HG03103 (cell line): ENCODE results near the gene NXPE4.
"Not testable (repeated sequence)": the region's sequence is repeated elsewhere in the genome, so short reads cannot be mapped to it uniquely, and the experiment has no call there.

ENCODE experiments used
- ATAC-seq: cut with Tn5 transposase; IDR thresholded peaks from one replicate; pipeline ENCODE4 v1.9.1; 2021; ENCODE audit warnings: low read depth; ENCODE audit not compliant: unreplicated experiment

The NXPE4 gene

DNA sequence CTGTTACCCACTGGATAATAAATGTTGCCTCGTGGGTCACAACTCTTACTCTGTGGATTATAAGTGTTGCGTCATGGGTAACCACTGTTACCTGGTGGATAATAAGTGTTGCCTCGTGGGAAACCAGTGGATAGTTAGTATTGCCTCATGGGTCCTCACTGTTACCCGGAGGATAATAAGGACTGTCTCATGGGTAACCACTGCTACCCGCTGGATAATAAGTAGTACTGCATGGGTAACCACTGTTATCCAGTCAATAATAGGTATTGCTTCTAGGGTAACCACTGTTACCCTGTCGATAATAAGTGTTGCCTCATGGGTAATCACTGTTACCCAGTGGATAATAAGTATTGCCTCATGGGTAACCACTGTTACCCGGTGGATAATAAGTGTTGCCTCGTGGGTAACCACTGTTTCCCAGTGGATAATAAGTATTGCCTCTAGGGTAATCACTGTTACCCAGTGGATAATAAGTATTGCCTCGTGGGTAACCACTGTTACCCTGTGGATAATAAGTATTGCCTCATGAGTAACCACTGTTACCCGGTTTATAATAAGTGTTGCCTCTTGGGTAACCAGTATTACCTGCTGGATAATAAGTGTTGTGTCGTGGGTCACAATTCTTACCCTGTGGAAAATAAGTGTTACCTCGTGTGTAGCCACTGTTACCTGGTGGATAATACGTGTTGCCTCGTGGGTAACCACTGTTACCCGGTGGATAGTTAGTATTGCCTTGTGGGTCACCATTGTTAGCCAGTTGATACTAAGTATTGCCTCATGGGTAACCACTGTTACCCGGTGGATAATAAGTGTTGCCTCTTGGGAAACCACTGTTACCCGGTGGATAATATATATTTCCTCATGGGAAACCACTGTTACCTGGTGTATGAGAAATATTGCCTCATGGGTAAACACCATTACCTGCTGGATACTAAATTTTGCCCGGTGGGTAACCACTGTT, 15.7 kb upstream of the NXPE4 start:
- ATAC-seq, result no peak

DNA sequence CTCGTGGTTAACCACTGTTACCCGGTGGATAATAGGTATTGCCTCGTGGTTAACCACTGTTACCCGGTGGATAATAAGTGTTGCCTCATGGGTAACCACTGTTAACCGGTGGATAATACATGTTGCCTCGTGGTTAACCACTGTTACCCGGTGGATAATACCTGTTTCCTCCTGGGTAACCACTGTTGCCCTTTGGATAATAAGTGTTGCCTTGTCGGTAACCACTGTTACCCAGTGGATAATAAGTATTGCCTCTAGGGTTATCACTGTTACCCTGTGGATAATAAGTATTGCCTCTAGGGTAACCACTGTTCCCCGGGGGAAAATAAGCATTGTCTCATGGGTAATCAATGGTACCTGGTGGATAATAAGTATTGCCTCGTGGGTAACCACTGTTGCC, 15.0 kb upstream of the NXPE4 start:
- no peak for ATAC-seq

DNA sequence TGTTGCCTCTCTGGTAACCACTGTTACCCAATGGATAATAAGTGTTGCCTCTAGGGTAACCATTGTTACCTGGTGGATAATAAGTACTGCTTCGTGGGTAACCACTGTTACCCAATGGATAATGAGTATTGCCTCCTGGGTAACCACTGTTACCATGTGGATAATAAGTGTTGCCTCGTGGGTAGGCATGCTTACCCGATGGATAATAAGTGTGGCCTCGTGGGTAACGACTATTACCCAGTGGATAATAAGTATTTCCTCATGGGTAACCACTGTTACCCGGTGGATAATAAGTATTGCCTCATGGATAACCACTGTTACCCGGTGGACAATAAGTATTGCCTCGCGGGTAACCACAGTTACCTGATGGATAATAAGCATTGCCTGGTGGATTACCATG, 13.8 kb upstream of the NXPE4 start:
- ATAC-seq, result no peak

- not testable (repeated sequence) for ATAC-seq
Observed at GRCh38 chr11:114608605-114609004, 13.0 kb upstream of the NXPE4 start.

DNA sequence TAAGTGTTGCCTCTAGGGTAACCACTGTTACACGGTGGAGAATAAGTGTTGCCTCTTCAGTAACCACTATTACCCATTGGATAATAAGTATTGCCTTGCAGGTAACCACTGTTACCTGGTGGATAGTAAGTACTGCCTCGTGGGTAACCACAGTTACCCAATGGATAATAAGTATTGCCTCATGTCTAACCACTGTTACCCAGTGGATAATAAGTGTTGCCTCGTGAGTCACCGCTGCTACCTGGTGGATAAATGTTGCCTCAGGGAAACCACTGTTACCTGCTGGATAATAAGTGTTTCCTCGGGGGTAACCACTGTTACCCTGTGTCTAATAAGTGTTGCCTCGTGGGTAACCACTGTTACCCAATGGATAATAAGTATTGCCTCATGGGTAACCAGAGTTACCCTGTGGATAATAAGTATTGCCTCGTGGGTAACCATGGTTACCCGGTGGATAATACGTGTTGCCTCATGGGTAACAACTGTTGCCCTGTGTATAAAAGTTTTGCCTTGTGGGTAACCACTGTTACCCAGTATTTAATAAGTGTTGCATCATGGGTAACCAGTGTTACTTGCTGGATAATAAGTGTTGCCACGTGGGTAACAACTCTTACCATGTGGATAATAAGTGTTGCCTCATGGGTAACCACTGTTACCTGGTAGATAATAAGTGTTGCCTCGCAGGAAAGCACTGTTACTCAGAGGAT, 12.3 kb upstream of the NXPE4 start:
- no peak for ATAC-seq

DNA sequence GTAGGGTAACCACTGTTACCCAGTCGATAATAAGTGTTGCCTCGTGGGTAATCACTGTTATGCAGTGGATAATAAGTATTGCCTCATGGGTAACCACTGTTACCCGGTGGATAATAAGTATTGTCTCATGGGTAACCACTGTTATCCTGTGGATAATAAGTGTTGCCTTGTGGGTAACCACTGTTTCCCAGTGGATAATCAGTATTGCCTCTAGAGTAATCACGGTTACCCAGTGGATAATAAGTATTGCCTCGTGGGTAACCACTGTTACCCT, 11.2 kb upstream of the NXPE4 start:
- not testable (repeated sequence) for ATAC-seq

DNA sequence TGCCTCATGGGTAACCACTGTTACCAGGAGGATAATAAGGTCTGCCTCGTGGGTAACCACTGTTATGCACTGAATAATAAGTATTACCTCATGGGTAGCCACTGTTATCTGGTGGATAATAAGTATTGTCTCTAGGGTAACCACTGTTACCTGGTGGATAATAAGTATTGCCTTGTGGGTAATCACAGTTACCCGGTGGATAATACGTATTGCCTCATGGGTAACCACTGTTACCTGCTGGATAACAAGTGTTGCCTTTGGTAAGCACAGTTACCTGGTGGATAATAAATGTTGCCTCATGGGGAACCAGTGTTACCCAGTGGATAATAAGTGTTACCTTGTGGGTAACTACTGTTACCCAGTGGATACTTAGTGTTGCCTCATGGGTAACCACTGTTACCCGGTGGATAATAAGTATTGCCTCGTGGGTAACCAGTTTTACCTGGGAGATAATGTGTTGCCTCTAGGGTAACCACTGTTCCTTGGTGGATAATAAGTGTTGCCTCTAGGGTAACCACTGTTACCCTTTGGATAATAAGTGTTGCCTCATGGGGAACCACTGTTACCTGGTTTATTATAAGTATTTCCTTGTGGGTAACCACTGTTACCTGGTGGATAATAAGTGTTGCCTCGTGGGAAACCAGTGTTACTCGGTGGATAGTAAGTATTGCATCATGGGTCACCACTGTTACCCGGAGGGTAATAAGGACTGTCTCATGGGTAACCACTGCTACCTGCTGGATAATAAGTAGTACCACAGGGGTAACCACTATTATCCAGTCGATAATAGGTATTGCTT, 10.6 kb upstream of the NXPE4 start:
- no peak for ATAC-seq

GRCh38 chr11:114605370-114605769, 9.8 kb upstream of the NXPE4 start:
- no peak for ATAC-seq

DNA sequence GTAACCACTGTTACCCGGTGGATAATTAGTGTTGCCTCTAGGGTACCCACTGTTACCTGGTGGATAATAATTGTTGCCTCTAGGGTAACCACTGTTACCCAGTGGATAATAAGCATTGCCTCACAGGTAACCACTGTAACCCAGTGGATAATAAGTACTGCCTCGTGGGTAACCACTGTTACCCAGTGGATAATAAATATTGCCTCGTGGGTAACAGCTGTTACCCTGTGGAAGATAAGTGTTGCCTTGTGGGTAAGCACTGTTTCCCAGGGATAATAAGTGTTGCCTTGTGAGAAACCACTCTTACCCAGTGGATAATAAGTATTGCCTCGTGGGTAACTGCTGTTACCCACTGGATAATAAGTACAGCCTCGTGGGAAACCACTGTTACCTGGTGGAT, 9.3 kb upstream of the NXPE4 start:
- ATAC-seq, result no peak

DNA sequence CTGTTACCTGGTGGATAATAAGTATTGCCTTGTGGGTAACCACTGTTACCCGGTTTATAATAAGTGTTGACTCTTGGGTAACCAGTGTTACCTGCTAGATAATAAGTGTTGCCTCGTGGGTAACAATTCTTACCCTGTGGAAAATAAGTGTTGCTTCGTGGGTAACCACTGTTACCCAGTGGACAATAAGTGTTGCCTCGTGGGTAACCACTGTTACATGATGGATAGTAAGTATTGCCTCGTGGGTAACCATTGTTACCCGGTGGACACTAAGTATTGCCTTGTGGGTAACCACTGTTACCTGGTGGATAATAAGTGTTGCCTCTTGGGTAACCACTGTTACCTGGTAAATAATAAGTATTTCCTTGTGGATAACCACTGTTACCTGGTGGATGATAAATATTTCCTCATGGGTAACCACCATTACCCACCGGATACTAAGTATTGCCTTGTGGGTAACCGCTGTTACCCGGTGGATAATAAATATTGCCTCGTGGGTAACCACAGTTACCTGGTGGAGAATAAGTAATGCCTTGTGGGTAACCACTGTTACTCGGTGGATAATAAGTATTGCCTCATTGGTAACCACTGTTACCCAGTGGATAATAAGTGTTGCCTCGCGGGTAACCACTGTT, 8.7 kb upstream of the NXPE4 start:
- ATAC-seq, result no peak

DNA sequence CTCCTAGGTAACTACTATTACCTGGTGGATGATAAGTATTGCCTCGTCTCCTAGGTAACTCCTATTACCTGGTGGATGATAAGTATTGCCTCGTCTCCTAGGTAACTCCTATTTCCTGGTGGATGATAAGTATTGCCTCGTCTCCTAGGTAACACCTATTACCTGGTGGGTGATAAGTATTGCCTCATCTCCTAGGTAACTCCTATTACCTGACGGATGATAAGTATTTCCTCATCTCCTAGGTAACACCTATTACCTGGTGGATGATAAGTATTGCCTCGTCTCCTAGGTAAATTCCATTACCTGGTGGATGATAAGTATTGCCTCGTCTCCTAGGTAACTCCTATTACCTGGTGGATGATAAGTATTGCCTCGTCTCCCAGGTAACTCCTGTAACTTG, 7.6 kb upstream of the NXPE4 start:
- not testable (repeated sequence) for ATAC-seq

- ATAC-seq, result no peak
Observed at GRCh38 chr11:114598461-114598860, 2.9 kb upstream of the NXPE4 start.

GRCh38 chr11:114596175-114596919, 761 bp upstream of the NXPE4 start:
- ATAC-seq, result no peak

- ATAC-seq, result no peak
Observed at GRCh38 chr11:114594703-114595102, 883 bp downstream of the NXPE4 start.

DNA sequence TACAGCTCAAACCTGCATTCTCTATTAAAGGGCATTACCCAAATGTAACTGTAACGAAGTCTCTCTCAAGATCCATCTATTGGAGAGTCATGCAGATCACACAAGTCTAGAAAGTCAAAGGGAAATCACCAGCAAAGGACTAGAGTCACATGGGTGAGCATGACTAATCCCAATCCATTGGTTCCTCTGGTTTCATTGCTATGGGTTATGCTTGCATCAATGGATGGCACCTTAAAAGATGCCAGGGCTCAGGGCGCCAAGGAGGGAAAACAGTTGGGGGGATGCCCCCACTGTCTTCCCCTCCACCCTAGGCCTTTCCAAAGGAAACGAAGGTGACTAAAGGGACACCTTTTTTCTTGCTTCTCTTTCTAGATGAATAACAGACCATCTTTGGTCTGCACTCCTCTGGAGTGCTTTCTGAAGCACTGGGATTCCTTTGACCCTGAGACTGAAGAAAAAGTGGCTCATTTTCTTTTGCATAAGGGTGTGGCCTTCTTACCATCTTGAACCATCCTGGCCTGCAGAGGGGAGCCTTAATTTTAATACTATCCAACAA, 8.1 kb downstream of the NXPE4 start:
- no peak for ATAC-seq

DNA sequence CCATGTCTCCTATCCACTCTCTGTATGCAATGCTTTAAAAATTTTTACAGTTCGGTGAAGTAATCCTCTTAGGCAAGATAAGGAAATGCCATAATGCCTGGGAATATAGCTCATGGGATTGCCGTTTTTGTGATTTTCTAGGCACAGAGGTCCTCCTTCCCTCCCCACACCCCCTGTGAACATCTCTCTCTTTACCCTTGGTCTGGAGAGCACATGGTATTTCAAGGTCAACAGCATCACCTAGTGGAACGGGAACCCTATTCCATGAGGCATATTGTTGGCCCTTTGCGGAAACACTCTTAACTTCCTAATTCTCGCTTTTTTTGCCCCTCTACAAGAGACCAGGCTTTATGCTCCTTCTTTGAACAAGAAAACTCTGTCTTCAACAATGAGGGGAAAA, 8.8 kb downstream of the NXPE4 start:
- ATAC-seq, result no peak

- ATAC-seq, result no peak
Observed at GRCh38 chr11:114571712-114572111, 23.9 kb downstream of the NXPE4 start.

DNA sequence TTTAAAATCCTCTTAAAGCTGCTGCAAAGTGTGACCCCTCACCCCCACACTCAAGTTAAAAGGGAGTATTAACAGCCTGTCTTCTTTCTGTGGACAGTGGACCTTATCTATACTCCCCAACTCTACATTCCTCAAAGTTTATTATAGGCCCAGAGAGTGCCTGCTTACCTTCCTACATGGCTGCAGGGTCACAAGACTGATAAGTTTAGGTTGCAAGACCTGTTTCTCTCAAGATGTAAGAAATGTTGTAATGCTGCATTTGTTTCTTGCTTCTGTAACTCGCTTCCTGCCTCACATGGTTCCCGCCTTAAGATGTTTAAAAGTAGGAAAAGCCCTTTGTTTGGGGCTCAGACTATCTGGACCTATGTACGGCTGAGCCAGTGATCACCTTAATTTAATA, 25.8 kb downstream of the NXPE4 start:
- ATAC-seq, result no peak

GRCh38 chr11:114566276-114566675, 29.3 kb downstream of the NXPE4 start:
- no peak for ATAC-seq

GRCh38 chr11:114564831-114565230, 30.8 kb downstream of the NXPE4 start:
- ATAC-seq, result no peak
